ENCODE measurements around the gene PSMC3. TPM values are rescaled to one million over a fixed set of nuclear protein-coding genes. Genes with fewer than 3 reads are reported as not detected.

The PSMC3 gene
- total and polyA plus RNA-seq, 5 donors from 2014 or later: 58.9 to 153 (median 109) TPM

DNA sequence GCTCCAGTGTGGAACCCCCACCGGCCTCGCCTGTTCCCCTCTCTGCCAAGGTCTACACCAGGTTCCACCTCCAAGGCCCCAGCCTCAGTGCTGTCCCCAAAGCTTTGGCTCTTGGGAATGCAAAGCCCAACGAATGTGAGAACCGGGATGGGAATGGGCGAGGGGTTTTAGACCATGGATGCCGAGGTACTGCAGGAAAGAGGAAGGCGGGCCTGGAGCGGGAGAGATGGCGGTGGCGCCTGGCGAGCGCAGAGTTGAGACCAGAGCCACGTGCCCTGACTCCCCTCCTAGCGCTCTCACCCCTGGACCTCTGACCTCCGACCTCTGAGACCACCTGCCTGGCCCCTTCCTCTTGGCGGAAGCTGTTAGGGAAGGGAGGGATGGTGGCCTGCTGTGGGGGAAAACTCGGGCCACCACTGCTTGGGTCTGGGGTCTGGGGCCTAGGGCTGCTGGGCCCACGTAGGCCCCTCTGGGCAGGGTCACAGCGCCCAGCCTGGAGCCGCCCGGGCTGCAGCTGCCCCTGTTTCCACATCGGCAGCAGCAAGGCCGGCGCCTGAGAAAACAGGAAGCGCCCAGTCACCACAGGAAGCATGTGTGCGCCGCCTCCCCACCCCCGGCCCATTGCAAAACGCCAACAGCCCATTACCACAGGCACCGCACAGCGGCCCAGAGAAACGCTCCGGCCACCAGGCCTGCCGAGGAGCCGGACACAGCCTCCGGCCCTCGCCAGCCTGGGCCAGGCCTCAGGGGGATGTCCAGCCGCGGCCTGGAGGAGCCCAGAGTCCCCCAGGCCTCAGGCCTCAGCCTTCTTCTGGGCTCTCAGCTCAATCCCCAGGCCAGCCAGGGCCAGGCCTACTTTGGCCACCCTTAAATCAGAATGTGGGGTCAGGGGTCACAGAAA is 31.7 kb downstream of the PSMC3 start:
- no peak overlapping the region for H3K4me3 ChIP-seq (ENCODE audit: low read depth, low read length)
- Mint-ChIP-seq H3K36me3 (no peaks in the 10 kb centered on the region), H3K9me3 (no peaks in the 10 kb centered on the region), H3K4me3 (peak overlapping the region; percentile 54 to 81 (median 70)), H3K4me1 (peaks cover 0 to 80% (median 19%) of the 10 kb centered on the region in 4 donors), H3K27me3 (no peaks in the 10 kb centered on the region), H3K27ac (peak overlapping the region; percentile 87 to 98 (median 89))
- H3K36me3 ChIP-seq (ENCODE audit: control insufficient read depth, insufficient read depth, low read length): no peaks in the 10 kb centered on the region
- H3K4me1 ChIP-seq (ENCODE audit: control insufficient read depth, insufficient read depth, low read length, poor library complexity, severe bottlenecking): peaks cover 43% of the 10 kb centered on the region
- peak; percentile 23 to 89 (median 47) for DNase-seq
- peak; percentile 77 to 87 for ATAC-seq (ENCODE audit: low read depth in 2 of 2)
- H3K27ac ChIP-seq (ENCODE audit: insufficient read depth, low read length, poor library complexity, severe bottlenecking): peak overlapping the region; percentile 84
- no peaks in the 10 kb centered on the region for H3K27me3 ChIP-seq (ENCODE audit: control insufficient read depth, insufficient read depth, low read length)
- H3K9me3 ChIP-seq (ENCODE audit: control insufficient read depth in 2 of 2, low read length in 2 of 2): no peaks in the 10 kb centered on the region

GRCh38 chr11:47394050-47394321 is 32.3 kb downstream of the PSMC3 start:
- peak overlapping the region in 2 of 4 donors; percentile 54 to 81 for H3K4me3 Mint-ChIP-seq
- Histone ChIP-seq H3K27ac (ENCODE audit: insufficient read depth, low read length, poor library complexity, severe bottlenecking) (peak overlapping the region; percentile 84), H3K4me1 (ENCODE audit: control insufficient read depth, insufficient read depth, low read length, poor library complexity, severe bottlenecking) (peaks cover 44% of the 10 kb centered on the region), H3K4me3 (ENCODE audit: low read depth, low read length) (no peak overlapping the region), H3K9me3 (ENCODE audit: control insufficient read depth in 2 of 2, low read length in 2 of 2) (no peaks in the 10 kb centered on the region), H3K27me3 (ENCODE audit: control insufficient read depth, insufficient read depth, low read length) (no peaks in the 10 kb centered on the region), H3K36me3 (ENCODE audit: control insufficient read depth, insufficient read depth, low read length) (no peaks in the 10 kb centered on the region)
- H3K27me3 Mint-ChIP-seq: no peaks in the 10 kb centered on the region
- no peaks in the 10 kb centered on the region for H3K36me3 Mint-ChIP-seq
- H3K27ac Mint-ChIP-seq: peak overlapping the region; percentile 87 to 98 (median 89)
- ATAC-seq (ENCODE audit: low read depth in 2 of 2) (no peak), DNase-seq (no peak)
- peaks cover 0 to 78% (median 18%) of the 10 kb centered on the region in 4 donors for H3K4me1 Mint-ChIP-seq
- no peaks in the 10 kb centered on the region for H3K9me3 Mint-ChIP-seq

GRCh38 chr11:47393163-47394049 is 32.8 kb downstream of the PSMC3 start:
- peaks cover 44% of the 10 kb centered on the region for H3K4me1 ChIP-seq (ENCODE audit: control insufficient read depth, insufficient read depth, low read length, poor library complexity, severe bottlenecking)

DNA sequence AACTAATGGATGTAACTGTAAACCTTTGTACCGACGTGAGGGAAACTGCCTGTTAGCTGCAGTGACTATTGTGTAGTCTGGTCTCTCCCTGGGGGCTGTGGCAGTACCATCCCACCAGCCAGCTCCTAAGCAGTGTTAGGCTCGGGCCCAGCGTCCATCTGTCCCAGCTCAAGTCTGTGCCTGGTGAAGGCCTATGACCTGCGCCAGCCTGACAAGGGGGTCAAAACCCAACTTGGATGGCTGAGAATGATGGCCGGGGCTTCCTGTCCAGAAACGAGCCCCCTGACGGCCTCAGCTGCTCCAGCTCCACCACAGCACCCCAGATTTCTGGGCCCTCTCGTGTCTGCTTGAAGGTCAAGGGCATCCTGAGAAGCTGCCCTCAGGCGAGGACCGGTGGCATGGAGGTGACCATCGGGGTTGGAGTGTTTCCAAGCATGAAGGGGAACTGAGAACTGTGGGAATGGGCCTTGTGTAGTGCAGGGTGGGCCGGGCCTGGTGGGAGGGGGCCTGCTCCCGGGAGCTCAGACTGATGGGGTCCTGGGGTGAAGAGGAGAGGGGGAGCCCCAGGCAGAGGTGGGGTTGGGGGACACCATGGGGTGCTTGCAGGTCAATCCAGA is 33.6 kb downstream of the PSMC3 start:
- DNase-seq (no peak), ATAC-seq (ENCODE audit: low read depth in 2 of 2) (no peak)
- no peaks in the 10 kb centered on the region for H3K36me3 ChIP-seq (ENCODE audit: control insufficient read depth, insufficient read depth, low read length)
- no peaks in the 10 kb centered on the region for H3K9me3 ChIP-seq (ENCODE audit: control insufficient read depth in 2 of 2, low read length in 2 of 2)
- H3K27ac ChIP-seq (ENCODE audit: insufficient read depth, low read length, poor library complexity, severe bottlenecking): no peak overlapping the region
- no peaks in the 10 kb centered on the region for H3K27me3 Mint-ChIP-seq
- H3K36me3 Mint-ChIP-seq: no peaks in the 10 kb centered on the region
- no peak overlapping the region for H3K4me3 ChIP-seq (ENCODE audit: low read depth, low read length)
- H3K9me3 Mint-ChIP-seq: no peaks in the 10 kb centered on the region
- H3K4me3 Mint-ChIP-seq: no peak overlapping the region
- peaks cover 0 to 77% (median 16%) of the 10 kb centered on the region in 4 donors for H3K4me1 Mint-ChIP-seq
- H3K27me3 ChIP-seq (ENCODE audit: control insufficient read depth, insufficient read depth, low read length): no peaks in the 10 kb centered on the region
- H3K27ac Mint-ChIP-seq: peak overlapping the region; percentile 51 to 74 (median 69)
- H3K4me1 ChIP-seq (ENCODE audit: control insufficient read depth, insufficient read depth, low read length, poor library complexity, severe bottlenecking): peaks cover 44% of the 10 kb centered on the region

More at GRCh38 chr11:47393163-47394049, 32.8 kb downstream of the PSMC3 start:
- Mint-ChIP-seq H3K9me3 (no peaks in the 10 kb centered on the region), H3K27me3 (no peaks in the 10 kb centered on the region), H3K4me3 (peak overlapping the region in 2 of 4 donors; percentile 81 to 88), H3K4me1 (peaks cover 0 to 79% (median 18%) of the 10 kb centered on the region in 4 donors), H3K27ac (peak overlapping the region; percentile 63 to 89 (median 87)), H3K36me3 (no peaks in the 10 kb centered on the region)
- Histone ChIP-seq H3K27me3 (ENCODE audit: control insufficient read depth, insufficient read depth, low read length) (no peaks in the 10 kb centered on the region), H3K9me3 (ENCODE audit: control insufficient read depth in 2 of 2, low read length in 2 of 2) (no peaks in the 10 kb centered on the region), H3K36me3 (ENCODE audit: control insufficient read depth, insufficient read depth, low read length) (no peaks in the 10 kb centered on the region), H3K4me3 (ENCODE audit: low read depth, low read length) (no peak overlapping the region), H3K27ac (ENCODE audit: insufficient read depth, low read length, poor library complexity, severe bottlenecking) (no peak overlapping the region)
- DNase-seq (no peak), ATAC-seq (ENCODE audit: low read depth in 2 of 2) (no peak)

DNA sequence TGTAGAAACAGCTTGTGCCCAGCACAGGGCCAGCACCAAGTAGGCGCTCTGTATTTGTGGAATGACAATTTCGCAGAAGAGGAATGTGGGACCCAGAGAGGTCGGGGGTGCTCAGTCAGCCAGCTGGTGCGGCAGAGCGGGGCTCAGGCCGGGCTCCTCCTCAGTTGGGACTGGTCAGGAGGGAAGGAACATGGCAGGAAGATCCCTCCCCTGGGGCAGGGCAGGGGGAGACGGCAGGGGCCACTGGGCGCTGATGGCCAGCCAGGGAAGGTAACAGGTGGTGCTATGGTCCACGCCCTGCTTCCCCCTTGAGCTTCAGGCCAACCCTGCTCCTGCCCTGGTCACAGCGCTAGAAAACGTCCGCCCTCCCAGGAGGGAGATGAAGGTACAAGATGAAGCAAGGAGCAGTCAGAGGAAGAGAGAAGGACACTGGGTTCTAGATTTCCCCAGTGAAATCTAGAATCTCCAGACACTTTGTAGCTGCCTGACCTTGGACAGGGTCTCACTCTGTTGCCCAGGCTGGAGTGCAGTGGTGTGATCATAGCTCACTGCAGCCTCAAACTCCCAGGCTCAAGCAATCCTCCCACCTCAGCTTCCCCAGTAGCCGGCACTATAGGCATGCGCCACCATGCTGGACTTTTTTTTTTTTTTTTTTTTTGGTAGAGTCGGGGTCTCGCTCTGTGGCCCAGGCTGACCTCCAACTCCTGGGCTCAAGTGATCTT is 34.4 kb downstream of the PSMC3 start:
- no peaks in the 10 kb centered on the region for H3K36me3 ChIP-seq (ENCODE audit: control insufficient read depth, insufficient read depth, low read length)
- Mint-ChIP-seq H3K4me3 (peak overlapping the region in 1 of 4 donors; percentile 8), H3K4me1 (peaks cover 0 to 73% (median 12%) of the 10 kb centered on the region in 4 donors), H3K27me3 (no peaks in the 10 kb centered on the region), H3K36me3 (no peaks in the 10 kb centered on the region), H3K9me3 (no peaks in the 10 kb centered on the region), H3K27ac (peak overlapping the region; percentile 46 to 74 (median 69))
- H3K4me3 ChIP-seq (ENCODE audit: low read depth, low read length): no peak overlapping the region
- H3K4me1 ChIP-seq (ENCODE audit: control insufficient read depth, insufficient read depth, low read length, poor library complexity, severe bottlenecking): peaks cover 44% of the 10 kb centered on the region
- DNase-seq (no peak), ATAC-seq (ENCODE audit: low read depth in 2 of 2) (no peak)
- no peak overlapping the region for H3K27ac ChIP-seq (ENCODE audit: insufficient read depth, low read length, poor library complexity, severe bottlenecking)
- no peaks in the 10 kb centered on the region for H3K27me3 ChIP-seq (ENCODE audit: control insufficient read depth, insufficient read depth, low read length)
- no peaks in the 10 kb centered on the region for H3K9me3 ChIP-seq (ENCODE audit: control insufficient read depth in 2 of 2, low read length in 2 of 2)

DNA sequence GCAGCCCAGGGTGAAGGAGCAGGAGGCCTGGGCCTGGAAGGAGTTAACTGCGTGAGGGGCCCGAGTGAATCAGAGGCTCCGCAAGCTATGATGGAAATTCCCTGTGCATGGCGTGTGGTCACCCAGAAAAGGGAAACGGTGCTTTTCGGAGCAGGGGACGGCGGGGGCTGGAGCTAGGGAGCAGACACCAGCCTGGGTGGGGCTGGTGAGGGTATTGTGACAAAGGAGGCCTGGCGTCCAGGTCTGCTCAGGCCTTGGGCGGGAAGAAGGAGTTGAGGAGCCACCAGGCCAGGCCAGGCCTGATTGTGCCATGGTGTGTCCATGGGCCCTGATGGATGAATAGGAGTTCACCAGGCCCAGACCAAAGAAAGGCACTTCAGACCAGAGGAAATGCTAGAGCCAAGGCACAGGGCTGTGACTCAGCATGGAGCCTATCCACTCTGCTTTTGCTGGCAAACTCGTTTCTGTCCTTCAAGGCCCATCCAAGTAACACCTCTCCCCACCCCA is 35.1 kb downstream of the PSMC3 start:
- H3K4me3 Mint-ChIP-seq: no peak overlapping the region
- peaks cover 42% of the 10 kb centered on the region for H3K4me1 ChIP-seq (ENCODE audit: control insufficient read depth, insufficient read depth, low read length, poor library complexity, severe bottlenecking)
- H3K9me3 ChIP-seq (ENCODE audit: control insufficient read depth in 2 of 2, low read length in 2 of 2): no peaks in the 10 kb centered on the region
- no peak overlapping the region for H3K27ac ChIP-seq (ENCODE audit: insufficient read depth, low read length, poor library complexity, severe bottlenecking)
- peak overlapping the region; percentile 36 to 95 (median 73) for H3K27ac Mint-ChIP-seq
- no peak for DNase-seq
- peaks cover 0 to 70% (median 12%) of the 10 kb centered on the region in 4 donors for H3K4me1 Mint-ChIP-seq
- H3K27me3 ChIP-seq (ENCODE audit: control insufficient read depth, insufficient read depth, low read length): no peaks in the 10 kb centered on the region
- peak in 1 of 2 donors; percentile 13 for ATAC-seq (ENCODE audit: low read depth in 2 of 2)
- H3K4me3 ChIP-seq (ENCODE audit: low read depth, low read length): no peak overlapping the region
- H3K36me3 Mint-ChIP-seq: no peaks in the 10 kb centered on the region
- no peaks in the 10 kb centered on the region for H3K9me3 Mint-ChIP-seq
- no peaks in the 10 kb centered on the region for H3K36me3 ChIP-seq (ENCODE audit: control insufficient read depth, insufficient read depth, low read length)
- H3K27me3 Mint-ChIP-seq: no peaks in the 10 kb centered on the region

GRCh38 chr11:47390422-47390760 is 35.8 kb downstream of the PSMC3 start:
- H3K4me1 ChIP-seq (ENCODE audit: control insufficient read depth, insufficient read depth, low read length, poor library complexity, severe bottlenecking): peaks cover 35% of the 10 kb centered on the region
- H3K4me1 Mint-ChIP-seq: peaks cover 0 to 63% (median 9%) of the 10 kb centered on the region in 4 donors
- H3K36me3 ChIP-seq (ENCODE audit: control insufficient read depth, insufficient read depth, low read length): no peaks in the 10 kb centered on the region
- no peaks in the 10 kb centered on the region for H3K27me3 ChIP-seq (ENCODE audit: control insufficient read depth, insufficient read depth, low read length)
- no peak overlapping the region for H3K4me3 Mint-ChIP-seq
- H3K4me3 ChIP-seq (ENCODE audit: low read depth, low read length): no peak overlapping the region
- peak overlapping the region in 2 of 3 donors; percentile 73 to 75 for H3K27ac Mint-ChIP-seq
- no peaks in the 10 kb centered on the region for H3K9me3 Mint-ChIP-seq
- H3K27ac ChIP-seq (ENCODE audit: insufficient read depth, low read length, poor library complexity, severe bottlenecking): no peak overlapping the region
- no peaks in the 10 kb centered on the region for H3K36me3 Mint-ChIP-seq
- no peaks in the 10 kb centered on the region for H3K9me3 ChIP-seq (ENCODE audit: control insufficient read depth in 2 of 2, low read length in 2 of 2)
- ATAC-seq (ENCODE audit: low read depth in 2 of 2) (no peak), DNase-seq (no peak)
- no peaks in the 10 kb centered on the region for H3K27me3 Mint-ChIP-seq
